NCI-H460 (cell line): ENCODE measurements around the gene CCDC47. TPM values are rescaled to one million over a fixed set of nuclear protein-coding genes. Genes with fewer than 3 reads are reported as not detected.
"Not testable (repeated sequence)": the region's sequence is repeated elsewhere in the genome, so short reads cannot be mapped to it uniquely, and the experiment has no call there.

Source experiments
- DNase-seq: peaks from one replicate; pipeline ENCODE4 v3.0.0-alpha.2; 2016; ENCODE audit warnings: low read depth; ENCODE audit errors: extremely low read depth
- total RNA-seq: library from RNA; depleted of rRNA; stranded (reverse); fragments of >200 nt; shearing (Covaris generic); gene quantifications from 2 replicates; pipeline ENCODE4 v1.2.3, GENCODE V29; 2014

CCDC47 gene
- total RNA-seq, 1 experiment from 2014 or later = 79.2 TPM

DNA sequence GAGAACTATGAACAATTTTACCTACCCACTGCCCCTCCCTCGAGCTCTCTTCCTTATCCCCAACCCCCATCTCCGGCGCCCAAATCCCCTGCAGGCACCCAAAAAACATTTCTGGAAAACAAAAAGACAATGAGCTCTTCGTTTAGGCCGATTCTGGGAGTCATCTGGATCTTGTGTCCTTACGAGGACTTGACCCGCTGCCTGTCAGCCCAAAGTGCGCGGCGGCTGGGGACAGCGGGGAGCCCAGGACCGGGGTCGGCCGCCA is 32.3 kb downstream of the CCDC47 start:
- DNase-seq = no peak

GRCh38 chr17:63740464-63741142 is 32.8 kb downstream of the CCDC47 start:
- DNase-seq = peak; percentile 4

- DNase-seq = no peak
Observed at GRCh38 chr17:63735691-63736090, 37.7 kb downstream of the CCDC47 start.

GRCh38 chr17:63722403-63722802 is 51.0 kb downstream of the CCDC47 start:
- DNase-seq = no peak

DNA sequence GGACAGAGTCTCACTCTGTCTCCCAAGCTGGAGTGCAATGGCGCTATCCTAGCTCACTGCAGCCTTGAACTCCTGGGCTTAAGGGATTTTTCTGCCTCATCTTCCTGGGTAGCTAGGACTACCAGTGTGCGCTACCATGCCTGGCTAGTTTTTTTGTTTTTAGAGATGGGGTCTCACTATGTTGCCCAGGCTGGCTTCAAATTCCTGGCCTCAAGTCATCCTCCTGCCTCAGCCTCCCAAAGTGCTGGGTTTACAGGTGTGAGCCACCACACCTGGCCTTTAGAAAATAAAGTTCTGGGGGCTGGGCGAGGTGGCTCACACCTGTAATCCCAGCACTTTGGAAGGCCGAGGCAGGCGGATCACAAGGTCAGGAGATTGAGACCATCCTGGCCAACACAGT is 53.2 kb downstream of the CCDC47 start:
- DNase-seq = not testable (repeated sequence)

GRCh38 chr17:63718988-63719387 is 54.4 kb downstream of the CCDC47 start:
- DNase-seq = no peak

DNA sequence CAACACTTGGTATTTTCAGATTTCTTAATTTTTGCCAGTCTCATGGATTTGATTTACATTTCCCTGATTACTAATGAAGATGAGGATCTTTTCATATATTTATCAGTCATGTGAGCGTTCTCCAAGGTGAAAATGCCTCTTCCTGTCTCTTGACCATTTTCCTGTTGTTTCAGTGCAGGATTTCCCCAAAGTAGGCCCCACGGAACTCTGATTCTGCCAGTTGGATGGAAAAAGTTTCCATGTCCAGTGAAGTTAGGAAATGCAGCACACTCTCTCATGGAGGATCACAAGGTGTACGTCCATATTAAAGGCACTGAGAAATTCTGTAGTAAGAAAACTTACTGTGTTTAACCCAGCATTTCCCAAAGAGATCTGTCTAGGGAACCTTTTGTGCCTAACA is 57.0 kb downstream of the CCDC47 start:
- DNase-seq = no peak

GRCh38 chr17:63714550-63715277 is 58.7 kb downstream of the CCDC47 start:
- DNase-seq = no peak

DNA sequence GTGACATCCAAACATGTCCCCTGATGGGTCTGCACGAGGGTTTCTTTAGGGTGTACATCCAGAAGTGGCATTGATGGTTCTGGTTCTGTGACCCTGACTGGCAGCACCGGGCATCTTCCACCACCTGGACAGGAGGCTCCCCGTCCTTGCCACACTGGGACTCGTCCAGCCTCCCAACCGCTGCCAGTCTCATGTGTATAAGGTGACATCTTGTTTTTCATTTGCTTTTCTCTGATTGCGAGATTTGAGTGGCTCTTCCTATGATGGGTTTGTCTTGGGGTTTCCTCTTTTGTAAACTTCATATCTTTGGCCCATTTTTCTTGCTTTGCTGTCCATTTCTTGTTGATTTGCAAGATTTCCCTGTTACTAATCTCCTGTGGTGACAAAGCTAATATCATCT is 64.3 kb downstream of the CCDC47 start:
- DNase-seq = no peak

GRCh38 chr17:63707151-63707550 is 66.2 kb downstream of the CCDC47 start:
- no peak for DNase-seq

DNA sequence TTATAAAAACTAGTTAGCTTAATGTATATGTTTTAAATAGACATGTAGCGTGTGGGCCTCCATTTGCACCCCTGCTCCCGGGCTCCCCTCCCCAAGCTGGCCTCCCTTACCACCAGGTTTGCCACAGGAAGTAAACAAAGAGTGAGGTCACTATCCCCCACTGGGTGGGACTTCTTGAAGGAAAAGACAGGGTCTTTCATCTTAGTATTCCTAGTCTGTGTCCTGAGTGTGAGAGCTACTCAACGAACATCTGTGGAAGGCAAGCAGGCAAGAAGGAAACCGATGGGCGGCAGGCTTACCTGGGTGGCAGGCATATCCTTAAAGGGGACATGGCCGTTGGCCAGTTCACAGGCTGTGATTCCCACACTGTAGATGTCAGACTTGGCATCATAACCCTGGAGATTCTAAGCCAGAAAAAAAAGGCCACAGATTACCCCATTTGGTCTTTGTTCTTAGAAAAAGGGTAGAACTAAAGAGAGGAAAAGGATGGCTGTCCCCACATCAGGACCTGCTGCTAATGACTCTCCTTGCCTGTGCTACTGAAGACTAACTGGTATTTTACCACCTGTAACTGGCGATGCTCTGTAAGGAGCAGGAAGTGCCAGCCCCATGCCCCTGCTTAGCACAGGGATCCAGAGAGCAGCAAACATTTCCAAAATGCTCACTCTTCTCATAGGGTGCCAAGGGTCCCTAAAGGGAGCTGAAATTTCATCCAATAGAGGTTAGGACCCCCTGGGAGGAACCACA is 66.9 kb downstream of the CCDC47 start:
- DNase-seq = no peak

DNA sequence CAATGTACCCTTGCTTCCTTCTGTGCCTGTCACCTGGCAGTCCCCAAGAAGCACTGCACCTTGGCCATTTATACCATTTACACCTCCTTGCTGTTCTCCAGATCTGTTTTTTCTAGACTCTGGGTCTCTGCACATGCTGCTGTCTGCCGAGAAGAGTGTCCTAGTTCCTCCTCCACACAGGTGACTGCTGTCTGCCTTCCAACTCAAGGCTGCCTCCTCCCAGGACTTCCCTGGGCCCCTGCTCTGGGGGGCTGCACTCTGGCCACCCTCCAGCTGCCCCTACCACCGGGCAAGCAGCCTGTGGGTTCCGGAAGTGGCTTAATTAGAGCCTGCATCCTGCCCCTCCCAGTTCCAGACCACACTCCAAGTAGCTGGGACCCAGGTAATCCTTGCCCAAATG is 67.7 kb downstream of the CCDC47 start:
- DNase-seq = no peak

- DNase-seq = no peak
Observed at GRCh38 chr17:63704836-63705235, 68.6 kb downstream of the CCDC47 start.

DNA sequence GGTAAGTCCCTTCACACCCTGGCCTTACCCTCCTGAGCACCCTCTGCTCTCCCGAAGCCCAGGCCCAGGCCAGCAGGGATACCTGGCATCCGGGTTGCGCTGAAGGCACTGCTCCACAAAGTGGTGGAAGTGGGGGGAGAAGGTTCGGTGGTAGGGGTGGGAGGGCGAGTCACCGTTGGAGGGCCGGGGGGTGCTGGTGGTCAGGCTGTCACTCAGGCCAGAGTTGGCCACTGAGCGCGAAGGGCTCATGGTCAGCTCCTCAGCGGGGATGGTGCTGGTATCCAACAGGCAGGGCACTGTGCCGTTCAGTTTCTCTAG is 69.2 kb downstream of the CCDC47 start:
- DNase-seq = no peak

DNA sequence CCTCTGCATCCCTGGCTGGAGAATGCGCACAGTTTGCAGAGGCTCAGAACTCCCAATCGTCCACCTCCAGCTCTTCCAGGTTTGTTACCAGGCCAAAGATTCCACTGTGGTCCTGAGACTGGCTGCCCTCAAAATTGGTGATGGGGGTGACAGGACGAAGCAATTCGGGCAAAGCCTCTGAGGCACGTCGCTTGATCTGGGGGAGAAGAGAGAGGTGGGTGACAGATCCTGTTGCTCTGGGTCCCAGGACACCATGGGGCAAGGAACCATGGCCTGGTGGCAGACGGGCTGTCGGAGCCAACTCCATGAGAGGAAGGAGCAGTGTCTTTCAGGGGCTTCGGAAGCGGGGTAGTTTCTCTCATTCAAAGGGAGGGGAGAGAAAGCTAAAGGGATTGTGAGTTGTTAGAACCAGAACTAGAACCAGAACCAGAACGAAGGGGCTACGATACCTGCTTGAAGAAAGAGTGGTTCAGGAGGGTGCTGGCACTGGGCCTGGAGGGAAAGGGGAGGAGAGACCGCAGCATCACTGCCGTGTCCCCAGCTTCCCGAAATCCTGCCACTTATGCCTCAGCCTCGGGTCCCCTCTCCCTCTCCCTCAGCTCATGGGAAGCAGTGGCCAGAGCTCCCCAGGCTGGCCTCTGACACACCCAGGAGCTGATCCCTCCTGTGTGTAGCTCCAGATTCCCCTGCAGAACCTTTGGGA is 69.7 kb downstream of the CCDC47 start:
- no peak for DNase-seq

GRCh38 chr17:63703029-63703428 is 70.4 kb downstream of the CCDC47 start:
- no peak for DNase-seq

DNA sequence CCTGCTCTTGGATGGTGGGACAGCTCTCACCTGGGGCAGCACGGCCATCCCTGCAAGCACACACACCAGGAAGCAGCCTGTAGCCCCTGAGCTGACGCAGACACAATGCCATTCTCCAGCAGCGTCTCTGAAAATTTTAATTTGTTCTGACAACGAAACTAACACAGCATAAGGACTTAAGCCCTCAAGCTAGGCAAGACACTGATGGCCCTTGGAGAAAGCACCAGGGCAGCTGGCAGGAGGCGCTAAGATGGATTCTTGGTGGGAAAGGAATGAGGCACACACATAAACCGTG is 70.7 kb downstream of the CCDC47 start:
- DNase-seq = no peak

GRCh38 chr17:63701868-63702720 is 71.3 kb downstream of the CCDC47 start:
- no peak for DNase-seq

DNA sequence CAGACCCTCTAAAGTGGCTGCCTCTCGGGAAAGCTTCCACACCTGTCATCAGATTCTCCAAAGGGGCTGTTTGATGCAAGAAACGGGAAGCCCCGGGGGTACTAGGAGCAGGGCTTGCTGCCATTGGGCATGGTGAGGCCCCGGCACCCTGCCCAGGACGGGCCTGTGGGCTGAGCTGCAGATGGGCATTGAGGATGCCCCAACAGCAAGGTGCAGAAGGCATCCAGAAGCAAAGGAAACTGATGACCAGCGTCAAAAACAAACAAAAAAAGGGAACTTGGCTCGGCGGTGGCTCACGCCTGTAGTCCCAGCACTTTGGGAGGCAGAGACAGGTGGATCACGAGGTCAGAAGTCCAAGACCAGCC is 72.0 kb downstream of the CCDC47 start:
- no peak for DNase-seq

DNA sequence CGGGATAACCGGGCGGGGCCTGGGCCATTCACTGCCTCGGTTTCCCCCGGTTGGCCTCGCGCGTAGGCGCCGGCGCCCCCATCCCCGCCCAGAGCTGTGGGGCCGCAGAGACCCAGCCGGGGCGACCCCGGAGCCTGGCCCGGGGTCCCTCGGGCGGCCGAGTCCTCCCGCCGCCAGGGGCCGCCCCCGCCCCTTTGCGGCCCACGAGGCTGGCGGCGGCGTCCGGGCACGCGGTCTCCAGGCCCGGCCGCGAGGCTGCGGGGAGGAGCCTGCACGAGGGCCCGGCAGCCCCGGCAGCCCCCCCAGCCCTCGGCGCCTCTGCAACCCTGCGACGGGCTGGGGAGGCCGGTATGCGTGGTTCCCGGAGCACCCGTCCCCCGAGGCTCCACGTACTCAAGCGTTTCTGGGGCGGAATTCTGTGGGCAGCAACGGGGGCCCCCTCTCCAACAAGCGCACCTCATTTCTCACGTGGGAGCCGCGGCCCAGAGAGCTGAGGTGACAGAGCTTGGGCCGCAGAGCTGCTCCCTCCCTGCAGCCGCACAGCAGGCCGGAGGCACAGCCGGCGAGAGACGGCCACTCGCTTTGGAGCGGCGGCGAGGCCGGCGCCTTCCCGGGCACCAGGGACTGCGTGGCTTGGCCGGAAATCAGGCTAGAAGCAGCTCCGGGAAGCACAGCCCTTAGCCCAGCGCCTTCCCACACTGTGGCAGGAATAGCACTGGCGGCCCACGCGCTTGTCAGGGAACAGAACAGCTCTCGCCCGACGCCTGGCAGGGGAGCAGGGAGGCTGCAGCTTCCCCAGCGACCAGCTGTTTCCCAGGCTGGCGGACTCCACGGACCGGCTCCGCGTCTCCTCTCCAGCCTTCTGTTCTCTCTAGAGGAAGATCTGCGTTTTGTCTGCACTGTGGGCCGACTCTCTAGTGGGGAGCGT is 72.6 kb downstream of the CCDC47 start:
- DNase-seq = no peak
